ENCODE measurements around the gene ADGRV1.
A peak's percentile ranks its signal among the peaks of the same experiment; 100 is the strongest.
"Not testable (repeated sequence)": the region's sequence is repeated elsewhere in the genome, so short reads cannot be mapped to it uniquely, and the experiment has no call there.

ADGRV1 gene

GRCh38 chr5:90915393-90915792, 356.8 kb downstream of the ADGRV1 start:
- no peak for DNase-seq

- no peak for DNase-seq
Measured at GRCh38 chr5:90916947-90917800, 358.6 kb downstream of the ADGRV1 start.

- no peak for DNase-seq
Measured at GRCh38 chr5:90917928-90918668, 359.5 kb downstream of the ADGRV1 start.

GRCh38 chr5:90921418-90921973, 362.9 kb downstream of the ADGRV1 start:
- no peak for DNase-seq

GRCh38 chr5:90924222-90924621, 365.6 kb downstream of the ADGRV1 start:
- DNase-seq: not testable (repeated sequence)

- not testable (repeated sequence) for DNase-seq
Measured at GRCh38 chr5:90929013-90929839, 370.6 kb downstream of the ADGRV1 start.

GRCh38 chr5:90930062-90930461, 371.5 kb downstream of the ADGRV1 start:
- DNase-seq: no peak

GRCh38 chr5:90930756-90931431, 372.3 kb downstream of the ADGRV1 start:
- no peak for DNase-seq

- no peak for DNase-seq
Measured at GRCh38 chr5:90932052-90932699, 373.6 kb downstream of the ADGRV1 start.

- no peak for DNase-seq
Measured at GRCh38 chr5:90933298-90933697, 374.7 kb downstream of the ADGRV1 start.

- DNase-seq: no peak
Measured at GRCh38 chr5:90934091-90934719, 375.6 kb downstream of the ADGRV1 start.

GRCh38 chr5:90934738-90935137, 376.1 kb downstream of the ADGRV1 start:
- no peak for DNase-seq

- DNase-seq: no peak
Measured at GRCh38 chr5:90939211-90939610, 380.6 kb downstream of the ADGRV1 start.

GRCh38 chr5:90940227-90940995, 381.8 kb downstream of the ADGRV1 start:
- DNase-seq: peak; percentile 41

- peak; percentile 26 for DNase-seq
Measured at GRCh38 chr5:90941002-90941720, 382.6 kb downstream of the ADGRV1 start.

- DNase-seq: no peak
Measured at GRCh38 chr5:90944116-90944515, 385.5 kb downstream of the ADGRV1 start.

GRCh38 chr5:90947667-90948066, 389.1 kb downstream of the ADGRV1 start:
- no peak for DNase-seq

GRCh38 chr5:90948969-90949368, 390.4 kb downstream of the ADGRV1 start:
- no peak for DNase-seq

- DNase-seq: no peak
Measured at GRCh38 chr5:90949469-90950358, 391.1 kb downstream of the ADGRV1 start.

Measured in DMS79 (cell line).